ENCODE results near the gene PXDC1.

Gene PXDC1, protein sequence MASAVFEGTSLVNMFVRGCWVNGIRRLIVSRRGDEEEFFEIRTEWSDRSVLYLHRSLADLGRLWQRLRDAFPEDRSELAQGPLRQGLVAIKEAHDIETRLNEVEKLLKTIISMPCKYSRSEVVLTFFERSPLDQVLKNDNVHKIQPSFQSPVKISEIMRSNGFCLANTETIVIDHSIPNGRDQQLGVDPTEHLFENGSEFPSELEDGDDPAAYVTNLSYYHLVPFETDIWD

DNA sequence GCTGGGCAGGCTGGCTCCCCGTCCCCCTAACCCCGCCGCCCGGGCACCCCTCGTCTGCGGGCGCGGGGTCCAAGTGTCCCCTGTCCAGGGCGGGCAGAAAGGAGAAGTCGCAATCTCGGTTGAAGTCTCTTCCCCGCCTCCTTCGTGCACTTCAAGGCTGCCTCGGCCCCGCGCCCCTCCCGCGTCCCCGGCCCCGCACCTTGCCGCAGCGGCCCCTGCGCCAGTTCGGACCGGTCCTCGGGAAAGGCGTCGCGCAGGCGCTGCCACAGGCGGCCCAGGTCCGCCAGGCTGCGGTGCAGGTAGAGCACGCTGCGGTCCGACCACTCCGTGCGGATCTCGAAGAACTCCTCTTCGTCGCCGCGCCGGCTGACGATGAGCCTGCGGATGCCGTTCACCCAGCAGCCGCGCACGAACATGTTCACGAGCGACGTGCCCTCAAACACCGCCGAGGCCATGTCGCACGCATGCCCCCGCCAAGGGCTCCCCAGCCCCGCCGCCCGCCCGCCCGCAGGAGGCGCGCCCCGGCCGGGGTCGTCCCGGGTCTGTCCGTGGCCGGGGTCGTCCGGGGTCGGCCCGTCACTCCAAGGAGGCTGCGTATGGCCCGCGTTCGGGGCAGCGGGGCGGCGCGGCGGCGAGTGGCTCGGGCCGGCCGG, at the start of gene PXDC1:
Gene PXDC1 (minus strand): TSS at position 637 of the 653 bp plus-strand sequence. CDS start 182 bp downstream, at position 455.
- DNase-seq, result no peak

GRCh38 chr6:3800850-3801591, 49.5 kb upstream of the PXDC1 start:
- DNase-seq, result no peak

DNA sequence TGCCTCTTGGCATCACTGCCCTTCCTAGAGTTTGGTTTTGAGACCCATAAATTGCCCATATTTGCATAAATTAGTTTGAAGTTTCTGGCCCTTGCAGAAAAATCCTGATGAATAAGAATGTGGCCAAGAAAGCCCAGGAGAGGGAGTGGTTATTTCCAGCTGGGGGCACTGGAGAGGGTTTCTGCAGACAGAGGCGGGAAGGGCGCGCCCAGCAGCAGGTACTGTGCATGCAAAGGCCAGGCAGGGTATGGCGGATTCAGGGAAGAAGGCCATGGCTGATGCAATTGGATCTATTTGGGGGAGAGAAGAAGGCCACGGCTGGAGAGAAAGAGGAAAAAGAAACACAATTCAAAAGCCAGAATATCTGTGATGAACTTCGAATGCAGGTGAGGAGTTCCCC, 48.2 kb upstream of the PXDC1 start:
- no peak for DNase-seq

DNA sequence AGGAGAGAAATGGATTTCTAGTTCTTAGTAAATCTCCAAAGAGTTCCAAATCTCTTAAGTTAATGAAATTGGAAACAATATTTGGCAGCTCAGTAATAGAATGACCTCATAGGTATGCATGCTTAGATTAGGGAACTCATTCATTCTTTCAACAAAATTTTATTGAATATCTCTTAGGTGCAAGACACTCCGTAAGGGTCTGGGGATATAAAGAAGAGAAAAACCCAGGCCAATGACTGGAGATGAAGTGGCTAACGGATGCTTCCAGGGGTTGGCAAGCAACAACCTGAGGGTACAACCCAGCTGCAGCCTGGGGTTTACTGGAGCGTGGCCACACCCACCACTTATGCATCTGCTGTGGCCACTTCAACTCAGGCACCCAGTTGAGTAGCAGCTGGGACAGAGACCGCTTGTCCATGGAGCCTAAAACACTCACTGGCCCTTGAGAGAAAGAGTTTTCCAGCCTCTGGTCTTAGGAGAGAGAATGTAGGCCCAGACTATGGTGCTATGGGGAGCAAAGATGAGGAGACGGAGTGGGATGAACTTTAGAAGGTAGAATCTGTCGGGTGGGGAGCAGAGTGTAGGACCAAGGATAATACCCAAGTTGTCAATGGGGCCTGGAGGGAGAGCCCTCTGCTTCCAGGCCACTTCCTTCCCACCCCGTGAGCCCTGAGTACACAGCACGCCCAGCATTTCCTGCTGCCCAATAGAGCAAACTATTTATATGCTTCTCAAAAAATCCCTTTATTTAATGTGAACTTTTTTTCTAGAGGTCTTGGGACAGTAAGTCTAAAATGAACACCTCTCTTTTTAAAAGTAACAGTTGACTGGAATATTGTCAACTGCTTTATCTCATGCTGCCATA, 46.8 kb upstream of the PXDC1 start:
- peak; percentile 32 for DNase-seq

DNA sequence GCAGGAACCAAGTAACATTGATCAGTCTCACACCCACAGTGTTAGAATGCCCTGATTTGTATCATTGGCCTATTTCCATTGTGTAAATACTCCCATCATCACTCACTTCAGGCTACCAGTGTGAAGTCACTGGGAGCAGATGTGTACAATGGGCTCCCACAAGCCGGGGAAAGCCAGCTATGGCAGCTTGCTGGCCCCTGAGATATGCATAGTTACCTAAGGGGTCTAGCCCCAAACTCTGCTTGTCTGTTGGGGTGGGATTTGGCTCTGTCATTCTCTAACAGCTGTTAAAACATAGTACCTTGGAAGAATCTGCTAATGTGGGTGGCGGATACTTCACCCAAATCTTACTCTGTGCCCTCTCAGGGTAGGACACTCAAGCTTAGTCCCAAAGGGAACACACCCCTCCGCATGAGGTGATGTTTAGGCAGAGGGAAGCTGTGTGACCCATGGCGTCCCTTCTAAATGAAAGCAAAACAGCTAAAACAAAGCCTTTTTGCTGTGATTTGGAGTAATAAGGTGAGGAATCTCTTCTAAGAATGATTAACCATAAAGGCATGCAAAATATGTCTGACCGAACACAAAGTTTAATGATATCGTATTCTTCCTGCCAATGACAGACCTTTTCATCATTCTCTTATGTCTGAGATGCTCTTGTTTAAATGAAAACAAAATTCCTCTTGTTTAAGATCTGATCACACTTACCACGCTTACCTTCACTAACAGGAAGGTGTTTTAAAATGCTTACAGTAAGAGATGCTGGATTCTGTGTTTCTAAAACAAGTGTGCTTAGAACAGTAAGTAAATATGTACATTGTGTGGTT, 45.9 kb upstream of the PXDC1 start:
- no peak for DNase-seq

- DNase-seq, result no peak
Observed at GRCh38 chr6:3796719-3797041, 45.2 kb upstream of the PXDC1 start.

- peak; percentile 26 for DNase-seq
Observed at GRCh38 chr6:3795836-3796718, 44.6 kb upstream of the PXDC1 start.

GRCh38 chr6:3794092-3794491, 42.6 kb upstream of the PXDC1 start:
- DNase-seq, result no peak

- no peak for DNase-seq
Observed at GRCh38 chr6:3793545-3793944, 42.0 kb upstream of the PXDC1 start.

- DNase-seq, result no peak
Observed at GRCh38 chr6:3791526-3792203, 40.2 kb upstream of the PXDC1 start.

DNA sequence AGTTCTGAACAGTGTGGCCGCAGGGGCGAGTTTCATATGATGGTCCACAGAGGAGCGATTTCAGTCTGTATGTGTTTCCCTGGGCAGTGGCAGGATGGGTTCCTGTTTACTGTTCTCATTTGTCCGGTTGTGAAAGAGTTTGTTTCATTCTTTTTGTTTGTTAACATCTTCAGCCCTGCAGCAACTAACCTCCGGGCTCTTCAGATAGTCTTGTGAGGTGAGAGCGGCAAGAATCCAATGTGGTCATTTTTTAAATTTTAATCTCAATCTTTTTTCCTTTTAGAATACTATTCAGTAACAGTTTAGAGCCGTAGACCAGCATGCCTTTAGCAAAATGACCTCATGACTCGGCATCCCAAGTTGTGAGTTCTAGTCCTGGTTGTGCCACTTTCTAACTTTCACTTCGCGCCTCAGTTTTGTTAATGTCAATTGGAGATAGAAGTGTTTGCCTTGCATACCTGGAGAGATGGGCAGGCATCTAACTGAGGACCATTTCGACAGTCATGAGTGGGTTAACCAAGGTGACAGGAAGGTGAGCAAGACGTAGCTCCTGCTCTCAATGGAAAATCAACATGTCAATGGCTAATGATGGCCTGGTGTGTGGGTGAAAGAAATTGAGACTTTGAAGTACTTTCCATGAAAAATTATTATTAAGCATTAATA, 38.5 kb upstream of the PXDC1 start:
- DNase-seq, result no peak

- no peak for DNase-seq
Observed at GRCh38 chr6:3789018-3789895, 37.7 kb upstream of the PXDC1 start.

- no peak for DNase-seq
Observed at GRCh38 chr6:3788408-3789017, 37.0 kb upstream of the PXDC1 start.

DNA sequence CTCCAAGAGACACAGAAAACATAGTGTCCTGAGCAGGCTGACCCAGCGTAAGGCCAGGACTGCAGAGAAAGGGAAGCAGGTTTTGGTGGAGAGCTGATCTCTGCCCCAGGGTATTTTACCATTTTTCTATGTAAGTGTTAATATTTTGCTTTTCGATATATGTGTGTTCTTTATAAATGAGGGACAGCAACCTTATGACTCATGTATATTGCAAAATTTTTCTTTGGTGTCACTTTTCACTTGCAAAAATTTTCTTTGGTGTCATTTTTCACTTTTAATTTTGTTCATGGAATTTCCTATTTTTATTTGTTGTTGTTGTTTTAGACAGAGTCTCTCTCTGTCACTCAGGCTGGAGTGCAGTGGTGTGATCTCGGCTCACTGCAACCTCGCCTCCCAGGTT, 34.6 kb upstream of the PXDC1 start:
- no peak for DNase-seq

GRCh38 chr6:3785745-3786098, 34.2 kb upstream of the PXDC1 start:
- no peak for DNase-seq

DNA sequence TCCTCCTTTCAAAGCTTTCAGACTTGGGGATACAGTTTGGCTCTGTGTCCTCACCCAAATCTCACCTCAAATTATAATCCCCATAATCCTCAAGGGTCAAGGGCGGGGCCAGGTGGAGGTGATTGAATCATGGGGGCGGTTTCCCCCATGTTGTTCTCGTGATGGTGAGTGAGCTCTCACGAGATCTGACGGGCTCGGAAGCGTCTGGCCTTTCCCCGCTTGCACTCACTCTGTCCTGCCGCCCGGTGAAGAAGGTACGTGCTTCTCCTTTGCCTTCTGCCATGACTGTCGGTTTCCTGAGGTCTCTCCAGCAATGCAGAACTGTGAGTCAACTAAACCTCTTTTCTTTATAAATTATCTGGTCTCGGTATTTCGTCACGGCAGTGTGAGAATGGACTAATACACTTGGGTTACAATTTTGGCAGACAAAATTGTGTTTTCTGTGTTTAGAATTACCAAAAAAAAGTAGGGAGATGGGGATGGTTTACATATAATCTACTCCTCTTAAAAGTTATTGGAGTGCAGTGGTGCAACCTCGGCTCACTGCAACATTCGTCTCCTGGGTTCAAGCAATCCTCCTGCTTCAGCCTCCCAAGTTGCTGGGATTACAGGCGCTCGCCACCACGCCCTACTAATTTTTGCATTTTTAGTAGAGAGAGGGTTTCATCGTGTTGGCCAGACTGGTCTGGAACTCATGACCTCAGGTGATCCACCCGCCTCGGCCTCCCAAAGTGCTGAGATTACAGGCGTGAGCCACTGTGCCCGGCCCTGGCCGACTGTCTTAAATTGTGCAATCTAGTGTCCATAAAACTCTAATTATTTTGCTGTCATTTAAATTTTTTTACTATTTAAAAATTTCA, 33.6 kb upstream of the PXDC1 start:
- DNase-seq, result no peak

DNA sequence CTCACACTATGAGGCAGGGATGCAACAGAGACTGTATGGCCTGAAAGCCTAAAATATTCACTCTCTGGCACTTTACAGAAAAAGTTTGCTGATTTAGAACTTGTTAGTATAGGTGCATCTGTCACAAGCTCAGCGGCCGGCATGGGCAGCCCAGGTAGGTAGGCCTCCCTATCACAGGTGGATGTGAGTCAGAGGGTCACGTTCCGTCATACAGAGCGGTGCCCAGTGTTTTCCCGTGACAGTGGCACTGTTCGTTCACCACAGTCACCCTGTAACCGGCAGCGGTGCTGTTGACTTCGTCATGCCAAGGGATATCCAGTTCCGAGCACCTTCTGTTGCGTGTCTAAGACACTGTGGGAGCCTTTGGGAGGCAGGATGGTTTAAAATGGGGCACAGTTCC, 32.9 kb upstream of the PXDC1 start:
- DNase-seq, result no peak

Measured in NCI-H1092 (cell line).